GM21367 (cell line): Measurements from ENCODE around the gene RASL10A.

ENCODE experiments used
- ATAC-seq: cut with Tn5 transposase; IDR thresholded peaks from one replicate; pipeline ENCODE4 v1.9.1; 2021; ENCODE audit not compliant: unreplicated experiment

Gene RASL10A

DNA sequence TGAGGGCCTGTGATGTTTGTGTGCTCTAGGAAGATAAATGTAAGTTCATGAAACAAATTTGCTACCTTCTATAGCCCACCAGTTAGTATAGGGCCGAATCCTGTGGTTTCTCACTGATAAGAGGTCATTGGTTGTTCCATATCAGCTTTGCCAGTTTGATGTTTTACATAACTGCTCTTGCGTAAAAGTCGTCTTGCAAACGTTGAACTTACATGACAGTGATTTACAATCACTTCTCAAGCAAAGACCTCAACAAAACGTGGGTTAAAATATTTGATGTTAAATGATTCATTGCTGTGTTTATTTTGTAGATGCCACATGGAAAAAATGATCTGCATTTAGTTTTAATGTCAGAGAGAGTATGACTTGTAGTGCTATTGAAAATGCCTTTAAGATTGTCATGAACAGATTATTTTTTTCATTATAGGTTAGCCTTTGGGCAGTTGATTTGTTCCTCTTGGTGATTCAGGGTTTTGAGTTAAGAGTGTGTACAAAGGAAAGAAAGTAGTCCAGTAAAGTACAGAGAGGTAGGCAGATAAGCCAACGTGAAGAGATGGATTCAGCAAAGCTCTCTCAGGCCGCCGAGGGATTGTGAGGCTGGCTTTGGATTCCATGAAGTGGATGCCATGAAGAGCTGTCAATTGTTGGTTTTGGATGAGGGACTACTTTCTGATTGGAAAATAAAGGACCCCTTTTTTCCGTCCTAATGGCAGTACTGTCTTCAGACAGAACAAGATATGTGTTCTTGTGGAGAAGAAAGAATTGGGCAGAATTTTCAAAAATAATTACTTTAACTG is 44.8 kb downstream of the RASL10A start:
- ATAC-seq = no peak

GRCh38 chr22:29269731-29270474 is 45.6 kb downstream of the RASL10A start:
- no peak for ATAC-seq

- ATAC-seq = no peak
Observed at GRCh38 chr22:29269230-29269604, 46.3 kb downstream of the RASL10A start.

GRCh38 chr22:29268511-29269229 is 46.8 kb downstream of the RASL10A start:
- peak; percentile 17 for ATAC-seq

DNA sequence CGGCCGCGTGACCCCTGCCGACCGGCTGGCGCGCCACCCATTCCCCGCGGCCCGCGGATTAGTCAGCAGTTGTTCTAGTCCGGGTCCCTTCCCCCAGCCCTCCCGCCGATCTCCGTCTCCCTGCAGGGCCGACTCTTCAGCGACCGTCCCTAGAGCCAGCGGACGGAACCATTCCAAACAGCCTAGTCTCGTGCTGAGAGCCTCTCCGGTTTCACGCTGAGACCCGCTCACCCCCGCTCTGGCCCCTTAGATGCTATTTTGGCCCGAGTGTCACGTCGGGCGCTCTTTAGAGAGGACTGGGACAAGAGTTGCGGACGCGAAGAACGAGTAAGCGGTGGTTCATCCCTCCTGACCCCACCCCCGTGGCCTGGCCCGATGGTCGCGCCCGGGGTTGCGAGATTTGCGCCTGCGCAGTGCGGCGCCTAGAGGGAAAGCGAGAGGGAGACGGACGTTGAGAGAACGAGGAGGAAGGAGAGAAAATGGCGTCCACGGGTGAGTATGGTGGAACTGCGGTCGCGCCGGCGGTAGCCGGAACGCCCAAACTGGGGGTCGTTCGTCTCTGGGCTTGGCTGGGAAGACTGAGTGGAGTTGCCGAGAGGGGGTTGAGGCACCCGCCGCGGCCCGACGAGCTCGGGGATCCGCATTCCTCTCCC is 47.5 kb downstream of the RASL10A start, which contains the start of the genes EWSR1 and RHBDD3:
EWSR1 (plus strand) TSS at position 411 of the 653 bp plus-strand sequence; CDS start at position 480, 69 bp downstream.
RHBDD3 (minus strand) TSS at position 124 of the 653 bp plus-strand sequence. CDS start 2,355 bp downstream, outside the sequence.
- peak; percentile 64 for ATAC-seq

DNA sequence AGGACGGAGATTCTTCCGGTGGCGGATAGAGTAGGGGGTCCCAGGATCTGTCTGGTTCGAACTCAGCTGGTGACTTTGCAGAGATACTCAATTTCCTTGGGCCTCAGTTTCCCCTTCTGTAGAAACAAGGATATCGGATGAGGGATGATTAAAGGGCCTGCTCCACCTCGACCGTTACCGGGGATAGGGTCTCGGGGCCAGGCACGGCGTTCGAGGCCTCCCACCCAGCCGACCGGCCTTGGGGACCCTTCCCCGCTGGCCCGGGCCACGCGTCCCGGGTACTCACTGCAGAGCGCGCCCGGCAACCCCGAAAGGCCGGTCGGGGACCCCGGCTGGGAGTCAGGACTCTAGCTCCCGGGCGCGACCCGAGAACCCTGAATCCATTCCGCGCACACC is 48.0 kb downstream of the RASL10A start:
- ATAC-seq = no peak

- no peak for ATAC-seq
Observed at GRCh38 chr22:29266564-29267461, 48.7 kb downstream of the RASL10A start.

GRCh38 chr22:29265929-29266328 is 49.6 kb downstream of the RASL10A start:
- no peak for ATAC-seq

GRCh38 chr22:29265305-29265704 is 50.2 kb downstream of the RASL10A start:
- no peak for ATAC-seq

- ATAC-seq = no peak
Observed at GRCh38 chr22:29263791-29264276, 51.7 kb downstream of the RASL10A start.
